Measurements from ENCODE around the gene FUT4.
"Not testable (repeated sequence)": the region's sequence is repeated elsewhere in the genome, so short reads cannot be mapped to it uniquely, and the experiment has no call there.

The FUT4 gene

GRCh38 chr11:94537031-94537600 lies 6.6 kb upstream of the FUT4 start:
- peaks cover 22% of the 10 kb centered on the region for H3K4me1 ChIP-seq (ENCODE audit: control insufficient read depth, insufficient read depth, low read length)
- no peak overlapping the region for H3K9ac ChIP-seq (ENCODE audit: low read depth, low read length)
- H3K9me3 ChIP-seq (replicated peaks; ENCODE audit: low read length) = no peaks in the 10 kb centered on the region
- no peaks in the 10 kb centered on the region for H3K36me3 ChIP-seq (ENCODE audit: insufficient read depth, low read length)
- H3K4me2 ChIP-seq (ENCODE audit: low read length) = peak overlapping the region; percentile 73
- peak overlapping the region; percentile 18 for H3K4me3 ChIP-seq (ENCODE audit: low read length)
- H3K27me3 ChIP-seq (ENCODE audit: control insufficient read depth, insufficient read depth, low read length) = peaks cover 3% of the 10 kb centered on the region

GRCh38 chr11:94539420-94539819 lies 4.3 kb upstream of the FUT4 start:
- Histone ChIP-seq H3K9me3 (replicated peaks; ENCODE audit: low read length) (no peaks in the 10 kb centered on the region), H3K36me3 (ENCODE audit: insufficient read depth, low read length) (no peaks in the 10 kb centered on the region), H3K4me3 (ENCODE audit: low read length) (no peak overlapping the region), H3K4me1 (ENCODE audit: control insufficient read depth, insufficient read depth, low read length) (peaks cover 29% of the 10 kb centered on the region), H3K27me3 (ENCODE audit: control insufficient read depth, insufficient read depth, low read length) (no peaks in the 10 kb centered on the region), H3K4me2 (ENCODE audit: low read length) (no peak overlapping the region), H3K9ac (ENCODE audit: low read depth, low read length) (no peak overlapping the region)

GRCh38 chr11:94544646-94545263 lies 1.0 kb downstream of the FUT4 start:
- Histone ChIP-seq H3K9me3 (replicated peaks; ENCODE audit: low read length) (no peaks in the 10 kb centered on the region), H3K4me2 (ENCODE audit: low read length) (peak overlapping the region; percentile 92), H3K27me3 (ENCODE audit: control insufficient read depth, insufficient read depth, low read length) (no peaks in the 10 kb centered on the region), H3K9ac (ENCODE audit: low read depth, low read length) (peak overlapping the region; percentile 99), H3K4me1 (ENCODE audit: control insufficient read depth, insufficient read depth, low read length) (peaks cover 41% of the 10 kb centered on the region), H3K36me3 (ENCODE audit: insufficient read depth, low read length) (no peaks in the 10 kb centered on the region), H3K4me3 (ENCODE audit: low read length) (peak overlapping the region; percentile 85)

- H3K9me3 ChIP-seq (replicated peaks; ENCODE audit: low read length) = no peaks in the 10 kb centered on the region
- H3K4me3 ChIP-seq (ENCODE audit: low read length) = peak overlapping the region; percentile 85
- peak overlapping the region; percentile 92 for H3K4me2 ChIP-seq (ENCODE audit: low read length)
- no peaks in the 10 kb centered on the region for H3K27me3 ChIP-seq (ENCODE audit: control insufficient read depth, insufficient read depth, low read length)
- no peaks in the 10 kb centered on the region for H3K36me3 ChIP-seq (ENCODE audit: insufficient read depth, low read length)
- H3K4me1 ChIP-seq (ENCODE audit: control insufficient read depth, insufficient read depth, low read length) = peaks cover 41% of the 10 kb centered on the region
- H3K9ac ChIP-seq (ENCODE audit: low read depth, low read length) = no peak overlapping the region
Observed at GRCh38 chr11:94545264-94546161, 1.8 kb downstream of the FUT4 start.

- Histone ChIP-seq H3K27me3 (ENCODE audit: control insufficient read depth, insufficient read depth, low read length) (no peaks in the 10 kb centered on the region), H3K36me3 (ENCODE audit: insufficient read depth, low read length) (no peaks in the 10 kb centered on the region), H3K4me2 (ENCODE audit: low read length) (peak overlapping the region; percentile 92), H3K4me1 (ENCODE audit: control insufficient read depth, insufficient read depth, low read length) (peaks cover 41% of the 10 kb centered on the region), H3K4me3 (ENCODE audit: low read length) (peak overlapping the region; percentile 85), H3K9me3 (replicated peaks; ENCODE audit: low read length) (no peaks in the 10 kb centered on the region), H3K9ac (ENCODE audit: low read depth, low read length) (no peak overlapping the region)
Observed at GRCh38 chr11:94546162-94546470, 2.4 kb downstream of the FUT4 start.

- Histone ChIP-seq H3K9me3 (replicated peaks; ENCODE audit: low read length) (no peaks in the 10 kb centered on the region), H3K36me3 (ENCODE audit: insufficient read depth, low read length) (no peaks in the 10 kb centered on the region), H3K4me3 (ENCODE audit: low read length) (peak overlapping the region; percentile 40), H3K4me2 (ENCODE audit: low read length) (peak overlapping the region; percentile 92), H3K27me3 (ENCODE audit: control insufficient read depth, insufficient read depth, low read length) (no peaks in the 10 kb centered on the region), H3K9ac (ENCODE audit: low read depth, low read length) (no peak overlapping the region), H3K4me1 (ENCODE audit: control insufficient read depth, insufficient read depth, low read length) (peaks cover 41% of the 10 kb centered on the region)
Observed at GRCh38 chr11:94546886-94547285, 3.2 kb downstream of the FUT4 start.

GRCh38 chr11:94549146-94549545 lies 5.4 kb downstream of the FUT4 start:
- Histone ChIP-seq H3K9me3 (replicated peaks; ENCODE audit: low read length) (no peaks in the 10 kb centered on the region), H3K4me2 (ENCODE audit: low read length) (no peak overlapping the region), H3K9ac (ENCODE audit: low read depth, low read length) (no peak overlapping the region), H3K36me3 (ENCODE audit: insufficient read depth, low read length) (no peaks in the 10 kb centered on the region), H3K4me3 (ENCODE audit: low read length) (no peak overlapping the region), H3K4me1 (ENCODE audit: control insufficient read depth, insufficient read depth, low read length) (peaks cover 32% of the 10 kb centered on the region), H3K27me3 (ENCODE audit: control insufficient read depth, insufficient read depth, low read length) (no peaks in the 10 kb centered on the region)

- no peak overlapping the region for H3K9ac ChIP-seq (ENCODE audit: low read depth, low read length)
- no peaks in the 10 kb centered on the region for H3K9me3 ChIP-seq (replicated peaks; ENCODE audit: low read length)
- no peaks in the 10 kb centered on the region for H3K27me3 ChIP-seq (ENCODE audit: control insufficient read depth, insufficient read depth, low read length)
- H3K4me2 ChIP-seq (ENCODE audit: low read length) = no peak overlapping the region
- H3K36me3 ChIP-seq (ENCODE audit: insufficient read depth, low read length) = no peaks in the 10 kb centered on the region
- no peak overlapping the region for H3K4me3 ChIP-seq (ENCODE audit: low read length)
- peaks cover 23% of the 10 kb centered on the region for H3K4me1 ChIP-seq (ENCODE audit: control insufficient read depth, insufficient read depth, low read length)
Observed at GRCh38 chr11:94550513-94550912, 6.8 kb downstream of the FUT4 start.

- H3K9ac ChIP-seq (ENCODE audit: low read depth, low read length) = no peak overlapping the region
- H3K36me3 ChIP-seq (ENCODE audit: insufficient read depth, low read length) = no peaks in the 10 kb centered on the region
- H3K4me1 ChIP-seq (ENCODE audit: control insufficient read depth, insufficient read depth, low read length) = peaks cover 27% of the 10 kb centered on the region
Observed at GRCh38 chr11:94553938-94554337, 10.2 kb downstream of the FUT4 start.

GRCh38 chr11:94555752-94556329 lies 12.1 kb downstream of the FUT4 start:
- H3K36me3 ChIP-seq (ENCODE audit: insufficient read depth, low read length); H3K9ac ChIP-seq (ENCODE audit: low read depth, low read length); H3K4me3 ChIP-seq (ENCODE audit: low read length); H3K9me3 ChIP-seq (replicated peaks; ENCODE audit: low read length); H3K4me2 ChIP-seq (ENCODE audit: low read length); H3K27me3 ChIP-seq (ENCODE audit: control insufficient read depth, insufficient read depth, low read length): not testable (repeated sequence)
- H3K4me1 ChIP-seq (ENCODE audit: control insufficient read depth, insufficient read depth, low read length) = peaks cover 35% of the 10 kb centered on the region

More at GRCh38 chr11:94553938-94554337, 10.2 kb downstream of the FUT4 start:
- no peak overlapping the region for H3K4me2 ChIP-seq (ENCODE audit: low read length)
- H3K4me3 ChIP-seq (ENCODE audit: low read length) = no peak overlapping the region
- no peaks in the 10 kb centered on the region for H3K27me3 ChIP-seq (ENCODE audit: control insufficient read depth, insufficient read depth, low read length)
- H3K9me3 ChIP-seq (replicated peaks; ENCODE audit: low read length) = no peaks in the 10 kb centered on the region

GRCh38 chr11:94557421-94557820 lies 13.7 kb downstream of the FUT4 start:
- Histone ChIP-seq H3K4me3 (ENCODE audit: low read length) (peak overlapping the region; percentile 0), H3K4me2 (ENCODE audit: low read length) (peak overlapping the region; percentile 59), H3K9me3 (replicated peaks; ENCODE audit: low read length) (no peaks in the 10 kb centered on the region), H3K36me3 (ENCODE audit: insufficient read depth, low read length) (no peaks in the 10 kb centered on the region), H3K9ac (ENCODE audit: low read depth, low read length) (peak overlapping the region; percentile 49), H3K4me1 (ENCODE audit: control insufficient read depth, insufficient read depth, low read length) (peaks cover 35% of the 10 kb centered on the region), H3K27me3 (ENCODE audit: control insufficient read depth, insufficient read depth, low read length) (no peaks in the 10 kb centered on the region)
